Measurements from ENCODE around the gene PCGF5. TPM values are rescaled to one million over a fixed set of nuclear protein-coding genes. Genes with fewer than 3 reads are reported as not detected.

PCGF5 gene
- total RNA-seq, 4 donors from 2014 or later, result 46.2 to 63.5 (median 49.1) TPM

DNA sequence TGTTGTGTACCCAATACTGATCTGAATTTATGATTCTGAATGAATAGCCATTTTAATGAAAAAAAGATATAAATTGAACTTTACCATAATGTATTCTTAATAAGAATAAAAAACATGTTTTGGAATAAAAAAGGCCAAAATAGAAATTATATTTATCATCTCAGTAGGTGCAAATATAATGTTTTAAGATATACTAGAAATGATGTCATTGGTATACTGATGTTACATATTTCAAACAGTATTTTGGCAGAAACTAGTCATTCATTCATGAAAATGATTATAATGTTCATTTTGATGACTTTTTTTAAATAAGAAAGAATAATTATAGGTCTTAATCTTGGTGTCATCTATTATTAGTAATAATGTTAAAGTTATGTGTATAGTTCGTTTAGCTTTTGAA lies 9.2 kb downstream of the PCGF5 start:
- peaks cover 0 to 7% of the 10 kb centered on the region in 2 donors for H3K36me3 ChIP-seq
- no peaks in the 10 kb centered on the region for H3K9me3 ChIP-seq
- in situ Hi-C loops (cut with MboI; ENCODE audit: low sequenced_read_pairs in 4 of 4), result no loop called here
- TF ChIP-seq POLR2A (IDR thresholded peaks at IDR 0.05) (no peak), CTCF (IDR thresholded peaks at IDR 0.05 in 4 of 5, conservative IDR thresholded peaks at IDR 0.05 in 1 of 5) (no peak)
- peaks cover 8 to 12% of the 10 kb centered on the region in 2 donors for H3K4me1 ChIP-seq
- DNase-seq (no peak), ATAC-seq (no peak)
- H3K4me3 ChIP-seq, result no peak overlapping the region
- H3K27me3 ChIP-seq, result no peaks in the 10 kb centered on the region
- intact Hi-C loops (cut with DNase I; ENCODE audit: low total_unique reads), result loop anchor here (10.0 kb wide), 1 partner anchor 1855 kb away; the partner anchor contains the start of gene IFIT1B
- no peak overlapping the region for H3K27ac ChIP-seq

DNA sequence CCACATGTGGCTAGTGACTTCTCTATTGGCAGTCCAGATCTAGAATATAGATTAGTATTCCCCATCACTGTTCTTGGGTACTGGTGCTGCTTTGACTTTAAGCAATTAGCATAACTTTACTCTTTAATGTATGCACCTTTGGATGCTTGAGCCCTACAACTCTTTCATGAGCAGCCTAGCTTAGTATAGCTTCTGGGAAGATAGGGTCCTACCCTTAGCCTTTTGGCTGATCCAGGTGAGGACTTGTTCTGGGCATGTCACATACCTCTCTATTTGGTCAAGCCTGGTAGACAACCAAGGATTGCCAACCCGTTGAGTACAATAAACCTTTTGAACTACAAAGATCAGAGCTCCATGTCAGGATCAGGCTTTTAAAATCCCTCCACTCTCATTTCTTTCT lies 17.7 kb downstream of the PCGF5 start:
- no peaks in the 10 kb centered on the region for H3K4me1 ChIP-seq
- intact Hi-C loops (cut with DNase I; ENCODE audit: low total_unique reads) (no loop called here), in situ Hi-C loops (cut with MboI; ENCODE audit: low sequenced_read_pairs in 4 of 4) (no loop called here)
- H3K27ac ChIP-seq, result no peak overlapping the region
- no peaks in the 10 kb centered on the region for H3K9me3 ChIP-seq
- ATAC-seq (no peak), DNase-seq (no peak)
- H3K4me3 ChIP-seq, result no peak overlapping the region
- no peak for TF ChIP-seq POLR2A (IDR thresholded peaks at IDR 0.05)
- no peak for TF ChIP-seq CTCF (IDR thresholded peaks at IDR 0.05 in 4 of 5, conservative IDR thresholded peaks at IDR 0.05 in 1 of 5)
- H3K27me3 ChIP-seq, result no peaks in the 10 kb centered on the region
- no peaks in the 10 kb centered on the region for H3K36me3 ChIP-seq

GRCh38 chr10:91239789-91240188 lies 19.3 kb downstream of the PCGF5 start:
- H3K36me3 ChIP-seq, result no peaks in the 10 kb centered on the region
- ATAC-seq (no peak), DNase-seq (no peak)
- H3K9me3 ChIP-seq, result no peaks in the 10 kb centered on the region
- no peak overlapping the region for H3K27ac ChIP-seq
- in situ Hi-C loops (cut with MboI; ENCODE audit: low sequenced_read_pairs in 4 of 4) (loop anchor here in 1 of 4 donors (10.0 kb wide), 1 partner anchor 235 kb away; no protein-coding TSS in a partner anchor), intact Hi-C loops (cut with DNase I; ENCODE audit: low total_unique reads) (no loop called here)
- H3K4me1 ChIP-seq, result no peaks in the 10 kb centered on the region
- no peak overlapping the region for H3K4me3 ChIP-seq
- no peaks in the 10 kb centered on the region for H3K27me3 ChIP-seq
- TF ChIP-seq CTCF (IDR thresholded peaks at IDR 0.05 in 4 of 5, conservative IDR thresholded peaks at IDR 0.05 in 1 of 5), result no peak
- TF ChIP-seq POLR2A (IDR thresholded peaks at IDR 0.05), result no peak

- no peak for TF ChIP-seq POLR2A (IDR thresholded peaks at IDR 0.05)
- TF ChIP-seq CTCF (IDR thresholded peaks at IDR 0.05 in 4 of 5, conservative IDR thresholded peaks at IDR 0.05 in 1 of 5), result no peak
- in situ Hi-C loops (cut with MboI; ENCODE audit: low sequenced_read_pairs in 4 of 4), result loop anchor here in 1 of 4 donors (10.0 kb wide), 1 partner anchor 238 kb away; no protein-coding TSS in a partner anchor
- intact Hi-C loops (cut with DNase I; ENCODE audit: low total_unique reads), result no loop called here
These were observed 22.5 kb downstream of the PCGF5 start for GRCh38 chr10:91242940-91243339.

More at GRCh38 chr10:91242940-91243339, 22.5 kb downstream of the PCGF5 start:
- DNase-seq (no peak), ATAC-seq (no peak)
- Histone ChIP-seq H3K9me3 (no peaks in the 10 kb centered on the region), H3K36me3 (no peaks in the 10 kb centered on the region), H3K27ac (no peak overlapping the region), H3K27me3 (no peaks in the 10 kb centered on the region), H3K4me3 (no peak overlapping the region), H3K4me1 (peaks cover 7 to 11% of the 10 kb centered on the region in 2 donors)

Data from gastrocnemius medialis (tissue), 4 donors.